Mesendoderm (in vitro differentiated cells): ENCODE results near the gene PIP.
"Not testable (repeated sequence)": the region's sequence is repeated elsewhere in the genome, so short reads cannot be mapped to it uniquely, and the experiment has no call there.

Experiments used
- DNase-seq: peaks from one replicate; pipeline ENCODE4 v3.0.0; 2013
- H2AK5ac ChIP-seq: 2 replicates; pipeline ENCODE4 v1.6.1; 2013; ENCODE audit warnings: low read length, inconsistent platforms
- H2BK120ac ChIP-seq: 2 replicates; pipeline ENCODE4 v1.6.1; 2013; ENCODE audit warnings: low read depth, mild to moderate bottlenecking, low read length, moderate library complexity, mixed read lengths
- H2BK15ac ChIP-seq: replicated peaks from 2 replicates; pipeline ENCODE4 v1.6.1; 2013; ENCODE audit warnings: low read depth, mild to moderate bottlenecking, moderate library complexity
- H2BK5ac ChIP-seq: 2 replicates; pipeline ENCODE4 v1.6.1; 2013; ENCODE audit warnings: low read length, inconsistent platforms
- H3K18ac ChIP-seq: 2 replicates; pipeline ENCODE4 v1.6.1; 2013; ENCODE audit warnings: mild to moderate bottlenecking, low read length, mixed read lengths
- H3K23ac ChIP-seq: one replicate; pipeline ENCODE4 v1.6.1; 2013; ENCODE audit warnings: low read length
- H3K27ac ChIP-seq: 2 replicates; pipeline ENCODE4 v1.5.1; 2013; ENCODE audit warnings: low read depth, mild to moderate bottlenecking, inconsistent platforms, low read length, moderate library complexity
- H3K27me3 ChIP-seq: 2 replicates; pipeline ENCODE4 v1.6.1; 2013; ENCODE audit warnings: low read length, control low read depth, mild to moderate bottlenecking, inconsistent platforms; ENCODE audit not compliant: insufficient read depth, poor library complexity
- H3K36me3 ChIP-seq: 2 replicates; pipeline ENCODE4 v1.6.1; 2013; ENCODE audit warnings: low read length, inconsistent platforms; ENCODE audit not compliant: control insufficient read depth, insufficient read depth
- H3K4ac ChIP-seq: one replicate; pipeline ENCODE4 v1.6.1; 2013; ENCODE audit warnings: low read depth, mild to moderate bottlenecking, low read length, moderate library complexity
- H3K4me1 ChIP-seq: 2 replicates; pipeline ENCODE4 v1.6.1; 2013; ENCODE audit warnings: low read depth, low read length, inconsistent platforms; ENCODE audit not compliant: control insufficient read depth
- H3K4me2 ChIP-seq: 2 replicates; pipeline ENCODE4 v1.6.1; 2013; ENCODE audit warnings: low read length
- H3K4me3 ChIP-seq: 2 replicates; pipeline ENCODE4 v1.5.1; 2013; ENCODE audit warnings: mild to moderate bottlenecking, low read length
- H3K56ac ChIP-seq: one replicate; pipeline ENCODE4 v1.6.1; 2013; ENCODE audit warnings: low read length
- H3K79me1 ChIP-seq: 2 replicates; pipeline ENCODE4 v1.6.1; 2013; ENCODE audit warnings: low read length, inconsistent platforms
- H3K79me2 ChIP-seq: 2 replicates; pipeline ENCODE4 v1.6.1; 2013; ENCODE audit warnings: mild to moderate bottlenecking, low read length; ENCODE audit not compliant: control insufficient read depth, insufficient read depth
- H3K9ac ChIP-seq: 2 replicates; pipeline ENCODE4 v1.6.1; 2013; ENCODE audit warnings: low read length, inconsistent platforms
- H4K5ac ChIP-seq: one replicate; pipeline ENCODE4 v1.6.1; 2013; ENCODE audit warnings: low read length
- H4K8ac ChIP-seq: one replicate; pipeline ENCODE4 v1.6.1; 2013; ENCODE audit warnings: low read depth, mild to moderate bottlenecking, control low read depth, low read length, moderate library complexity
- WGBS: extraction: QIAGEN DNeasy Blood & Tissue Kit; methylation state at CpG from one replicate; pipeline ENCODE4 v1.1.7; 2013; ENCODE audit warnings: low lambda C conversion rate, missing lambda C conversion rate; ENCODE audit not compliant: insufficient coverage; ENCODE audit errors: extremely low coverage; 5-methylcytosine and 5-hydroxymethylcytosine counted together

The PIP gene

DNA sequence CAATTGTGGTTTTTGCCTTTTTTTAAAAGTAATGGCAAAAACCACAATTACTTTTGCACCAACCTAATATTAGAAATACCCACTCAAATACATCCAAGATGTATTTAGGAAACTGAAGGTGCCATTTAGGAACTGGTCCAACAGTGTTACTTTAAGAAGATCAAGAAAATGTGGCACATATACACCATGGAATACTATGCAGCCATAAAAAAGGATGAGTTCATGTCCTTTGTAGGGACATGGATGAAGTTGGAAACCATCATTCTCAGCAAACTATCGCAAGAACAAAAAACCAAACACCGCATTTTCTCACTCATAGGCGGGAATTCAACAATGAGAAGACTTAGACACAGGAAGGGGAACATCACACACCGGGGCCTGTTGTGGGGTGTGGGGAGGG lies 48.9 kb downstream of the PIP start:
- not testable (repeated sequence) for H2BK120ac ChIP-seq, H3K4ac ChIP-seq, H4K5ac ChIP-seq, H3K79me1 ChIP-seq, H3K9ac ChIP-seq, H3K79me2 ChIP-seq, H3K56ac ChIP-seq, H3K4me3 ChIP-seq, H3K4me1 ChIP-seq, H3K4me2 ChIP-seq, H2AK5ac ChIP-seq, H3K18ac ChIP-seq, H2BK15ac ChIP-seq, H4K8ac ChIP-seq, H3K36me3 ChIP-seq, H2BK5ac ChIP-seq, H3K27me3 ChIP-seq, H3K27ac ChIP-seq, H3K23ac ChIP-seq, DNase-seq
- no CpG with 5 or more reads among the region's 4 CpGs for WGBS

GRCh38 chr7:143181349-143181748 lies 49.5 kb downstream of the PIP start:
- Histone ChIP-seq H3K4me2 (no peak overlapping the region), H3K56ac (no peak overlapping the region), H3K4me3 (no peak overlapping the region), H3K27ac (no peak overlapping the region), H3K27me3 (no peaks in the 10 kb centered on the region), H3K9ac (no peak overlapping the region), H2BK120ac (no peak overlapping the region), H2BK5ac (no peak overlapping the region), H3K36me3 (no peaks in the 10 kb centered on the region), H3K4me1 (no peaks in the 10 kb centered on the region), H3K18ac (no peak overlapping the region), H3K4ac (no peak overlapping the region), H4K5ac (no peak overlapping the region), H3K79me1 (no peaks in the 10 kb centered on the region), H2BK15ac (no peak overlapping the region), H2AK5ac (no peak overlapping the region), H4K8ac (no peak overlapping the region), H3K79me2 (no peaks in the 10 kb centered on the region), H3K23ac (no peak overlapping the region)
- no CpG with 5 or more reads among the region's 2 CpGs for WGBS
- no peak for DNase-seq

- H3K4me3 ChIP-seq: no peak within 1 kb of the TSS
- no peak within 1 kb of the TSS for H3K4ac ChIP-seq
- H2BK5ac ChIP-seq: no peak within 1 kb of the TSS
- no peak within 1 kb of the TSS for H3K4me2 ChIP-seq
- no peak for DNase-seq
- H4K5ac ChIP-seq: no peak within 1 kb of the TSS
- no peak within 1 kb of the TSS for H2AK5ac ChIP-seq
- H3K9ac ChIP-seq: no peak within 1 kb of the TSS
- no peaks in the 10 kb centered on the region for H3K27me3 ChIP-seq
- no peaks in the 10 kb centered on the region for H3K79me2 ChIP-seq
- H2BK15ac ChIP-seq: no peak within 1 kb of the TSS
- no peak within 1 kb of the TSS for H3K23ac ChIP-seq
- no peak within 1 kb of the TSS for H4K8ac ChIP-seq
- H2BK120ac ChIP-seq: no peak within 1 kb of the TSS
- no peaks in the 10 kb centered on the region for H3K36me3 ChIP-seq
- no CpG with 5 or more reads among the region's 3 CpGs for WGBS
- H3K27ac ChIP-seq: no peak within 1 kb of the TSS
- H3K56ac ChIP-seq: no peak within 1 kb of the TSS
- H3K4me1 ChIP-seq: no peaks in the 10 kb centered on the region
- no peaks in the 10 kb centered on the region for H3K79me1 ChIP-seq
- H3K18ac ChIP-seq: no peak within 1 kb of the TSS
Measured at GRCh38 chr7:143183024-143183423, 51.1 kb downstream of the PIP start, which contains the start of gene TAS2R39. Gene TAS2R39 (plus strand): TSS chr7:143183419. CDS start chr7:143183419, 0 bp downstream.

DNA sequence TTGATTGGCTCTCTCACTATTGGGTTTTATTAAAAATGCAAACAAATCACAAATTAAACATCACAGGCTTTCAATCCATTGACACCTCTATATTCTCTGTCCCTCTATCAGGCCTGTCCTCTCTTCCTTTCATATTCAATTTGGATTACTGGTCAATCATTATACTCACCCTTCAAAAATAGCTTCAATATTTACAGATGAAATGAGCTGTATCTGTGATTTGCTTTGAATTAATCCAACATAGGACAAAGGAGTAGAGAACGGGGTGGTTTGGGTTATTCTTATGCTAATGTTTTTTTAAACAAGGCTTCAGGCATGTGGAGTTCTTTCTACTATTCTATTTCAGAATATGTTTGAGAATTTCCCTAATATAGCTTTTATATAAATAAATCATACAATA lies 53.7 kb downstream of the PIP start:
- Histone ChIP-seq H3K4me3 (no peak overlapping the region), H3K27ac (no peak overlapping the region), H4K8ac (no peak overlapping the region), H2BK5ac (no peak overlapping the region), H2BK120ac (no peak overlapping the region), H3K36me3 (no peaks in the 10 kb centered on the region), H3K9ac (no peak overlapping the region), H3K4me1 (peaks cover 4% of the 10 kb centered on the region), H4K5ac (no peak overlapping the region), H3K4me2 (no peak overlapping the region), H3K79me2 (no peaks in the 10 kb centered on the region), H3K4ac (no peak overlapping the region), H3K27me3 (no peaks in the 10 kb centered on the region), H2BK15ac (no peak overlapping the region), H3K23ac (no peak overlapping the region), H3K18ac (no peak overlapping the region), H2AK5ac (no peak overlapping the region), H3K79me1 (no peaks in the 10 kb centered on the region), H3K56ac (no peak overlapping the region)
- no peak for DNase-seq
- WGBS: no CpG with 5 or more reads among the region's 1 CpG

GRCh38 chr7:143188994-143189393 lies 57.1 kb downstream of the PIP start:
- DNase-seq: no peak
- Histone ChIP-seq H2BK5ac (no peak overlapping the region), H3K56ac (no peak overlapping the region), H3K23ac (no peak overlapping the region), H4K8ac (no peak overlapping the region), H4K5ac (no peak overlapping the region), H3K79me2 (no peaks in the 10 kb centered on the region), H2AK5ac (no peak overlapping the region), H3K79me1 (no peaks in the 10 kb centered on the region), H3K4me2 (no peak overlapping the region), H2BK120ac (no peak overlapping the region), H2BK15ac (no peak overlapping the region), H3K27me3 (no peaks in the 10 kb centered on the region), H3K9ac (no peak overlapping the region), H3K4me3 (no peak overlapping the region), H3K4ac (no peak overlapping the region), H3K27ac (no peak overlapping the region), H3K4me1 (peaks cover 4% of the 10 kb centered on the region), H3K36me3 (no peaks in the 10 kb centered on the region), H3K18ac (no peak overlapping the region)
- no CpG with 5 or more reads among the region's 6 CpGs for WGBS
